Stimulated activated CD8-positive, alpha-beta memory T cell treated with anti-CD3 and anti-CD28 coated beads, Interleukin-15, amount 100 ng/mL, for 1 hour (primary cell): ENCODE results near the gene HOXD9.

Source experiments
- DNase-seq: peaks from one replicate; pipeline ENCODE4 v3.0.0-alpha.2; 2020; ENCODE audit warnings: low read depth

The HOXD9 gene

DNA sequence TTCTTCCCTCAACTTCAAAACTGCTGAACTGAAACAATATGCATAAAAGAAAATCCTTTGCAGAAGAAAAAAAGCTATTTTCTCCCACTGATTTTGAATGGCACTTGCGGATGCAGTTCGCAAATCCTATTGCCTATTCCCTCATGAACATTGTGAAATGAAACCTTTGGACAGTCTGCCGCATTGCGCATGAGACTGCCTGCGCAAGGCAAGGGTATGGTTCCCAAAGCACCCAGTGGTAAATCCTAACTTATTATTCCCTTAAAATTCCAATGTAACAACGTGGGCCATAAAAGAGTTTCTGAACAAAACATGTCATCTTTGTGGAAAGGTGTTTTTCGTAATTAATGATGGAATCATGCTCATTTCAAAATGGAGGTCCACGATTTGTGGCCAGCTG, 15.4 kb downstream of the HOXD9 start:
- DNase-seq, result no peak

DNA sequence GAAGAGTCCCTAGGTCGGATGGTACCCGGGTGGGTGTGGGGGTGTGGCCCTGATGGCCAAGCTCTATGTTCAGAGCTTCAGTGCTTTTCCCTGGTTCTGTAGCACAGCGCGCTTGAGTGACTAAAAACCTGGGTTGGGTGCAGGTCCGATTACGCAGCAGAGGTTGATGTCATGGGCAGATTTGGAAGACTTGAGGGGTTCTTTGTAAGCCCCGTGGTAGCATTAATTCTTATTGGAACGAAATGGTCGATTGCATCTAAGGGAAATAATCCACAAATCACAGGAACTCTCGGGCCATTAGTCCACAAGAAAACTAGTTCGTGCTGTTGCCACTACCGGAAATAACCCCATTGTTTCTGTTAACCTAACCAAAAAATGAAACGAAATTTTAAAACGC, 16.0 kb downstream of the HOXD9 start:
- no peak for DNase-seq

DNA sequence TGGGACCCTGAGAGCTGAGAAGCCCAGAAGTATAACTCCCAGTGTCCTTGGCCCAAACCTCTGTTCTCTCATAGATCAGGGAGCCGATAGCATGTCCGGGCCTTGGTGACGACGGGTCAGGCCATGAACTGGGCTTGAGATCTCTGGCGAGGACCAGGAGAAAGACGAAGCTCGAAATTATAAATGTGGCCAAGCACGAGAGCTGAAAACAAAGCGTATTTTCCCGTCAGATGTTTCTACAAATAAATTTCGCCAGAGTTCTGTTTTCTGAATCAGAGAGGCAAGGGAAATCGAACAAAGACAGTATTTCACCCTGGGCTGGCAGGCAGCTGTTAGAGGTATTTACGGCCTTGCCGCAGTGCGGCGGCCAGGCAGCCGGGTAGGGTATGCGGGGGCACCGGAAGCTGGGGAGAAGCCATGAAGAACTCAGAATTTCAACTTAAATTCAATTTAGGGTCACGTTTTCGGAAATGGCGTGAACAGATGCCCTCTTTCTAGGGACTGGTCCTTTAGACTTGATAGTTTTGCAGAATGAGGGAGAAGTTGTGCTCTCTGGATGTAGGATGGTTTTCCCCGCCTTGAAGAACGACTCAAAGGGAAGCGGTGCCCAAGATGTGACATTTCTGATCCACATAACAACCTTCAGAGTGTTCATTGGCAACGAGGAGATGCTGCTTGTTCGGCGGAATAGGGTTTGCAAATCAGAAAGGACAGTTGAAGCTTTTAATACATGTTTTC, 16.6 kb downstream of the HOXD9 start:
- DNase-seq, result no peak

DNA sequence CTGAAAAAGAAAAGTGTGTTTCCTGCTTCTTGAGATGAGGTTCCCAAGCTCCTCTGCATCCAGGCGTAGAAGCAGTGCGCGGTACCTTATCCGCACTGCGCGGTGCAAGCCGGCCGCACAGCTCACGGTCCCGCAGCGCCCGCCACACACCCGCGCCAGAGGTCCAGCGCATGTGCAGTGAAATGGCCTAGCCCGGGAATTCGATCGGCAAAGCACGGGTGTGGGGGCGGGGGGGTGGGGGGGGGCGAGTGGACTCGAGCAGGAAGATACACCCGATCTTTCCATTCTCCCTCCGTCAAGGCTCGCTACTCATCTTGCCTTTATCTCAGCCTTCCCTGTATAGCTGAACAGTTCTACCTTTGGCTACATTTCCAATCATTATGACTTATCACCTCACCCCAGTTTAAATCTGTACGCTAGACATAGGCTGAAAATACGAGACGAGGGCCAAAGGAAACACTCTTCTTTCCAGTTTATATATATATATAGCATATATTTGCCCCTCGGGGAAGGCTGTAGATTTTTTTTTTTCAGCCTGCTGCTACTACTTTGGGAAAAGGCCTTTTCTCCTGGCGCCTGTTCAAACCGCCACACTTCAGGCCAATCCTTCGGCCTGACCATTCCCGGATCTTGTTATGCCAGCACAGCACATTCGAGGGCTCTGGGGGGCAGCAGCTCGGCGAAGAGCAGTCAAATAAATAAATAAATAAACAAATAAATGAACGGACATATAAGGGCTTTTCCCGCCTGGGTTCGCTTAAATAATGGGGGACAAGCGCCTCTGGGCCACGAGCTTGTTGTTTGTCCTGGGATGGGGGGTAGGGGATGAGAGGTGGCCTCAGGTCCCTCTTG, 17.4 kb downstream of the HOXD9 start:
- no peak for DNase-seq

DNA sequence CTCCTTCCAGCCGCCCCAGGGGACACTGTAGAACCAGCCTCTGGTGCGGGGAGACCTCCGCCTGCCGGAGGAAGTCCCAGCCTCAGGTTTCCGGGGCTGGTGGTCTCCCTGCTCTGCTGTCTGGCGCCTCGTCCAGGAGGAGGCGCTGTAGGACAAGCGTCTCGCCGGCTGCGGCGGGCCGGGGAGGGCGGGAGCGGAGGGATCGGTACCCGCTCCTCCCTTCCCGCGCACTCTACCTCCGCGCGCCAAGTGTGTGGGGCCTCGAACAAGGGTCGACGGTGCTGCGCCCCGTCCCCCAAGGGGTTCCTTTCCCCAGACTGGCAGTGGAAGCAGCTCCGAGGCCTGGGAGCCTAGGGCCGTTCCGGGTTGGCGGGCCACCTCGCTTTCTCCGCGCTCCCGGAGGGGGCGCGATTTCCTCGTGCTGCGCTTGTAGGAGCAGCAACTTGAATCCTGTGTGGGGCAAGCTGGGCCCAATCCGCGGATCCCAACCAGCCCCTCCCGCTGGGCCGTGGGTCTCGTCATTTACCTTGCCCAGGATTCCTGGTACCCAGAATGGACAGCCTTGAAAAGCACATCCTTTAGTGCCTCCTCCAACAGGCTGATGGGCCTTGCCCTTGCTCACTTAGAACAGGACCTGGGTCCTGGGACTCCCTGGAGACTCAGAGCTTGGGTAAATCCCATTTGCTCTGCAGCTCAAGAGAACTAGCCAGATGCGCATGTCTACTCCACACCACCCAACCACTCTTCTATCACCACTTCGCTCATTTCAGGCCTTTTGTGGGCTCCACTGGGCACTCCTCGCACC, 18.2 kb downstream of the HOXD9 start:
- DNase-seq, result peak; percentile 20

DNA sequence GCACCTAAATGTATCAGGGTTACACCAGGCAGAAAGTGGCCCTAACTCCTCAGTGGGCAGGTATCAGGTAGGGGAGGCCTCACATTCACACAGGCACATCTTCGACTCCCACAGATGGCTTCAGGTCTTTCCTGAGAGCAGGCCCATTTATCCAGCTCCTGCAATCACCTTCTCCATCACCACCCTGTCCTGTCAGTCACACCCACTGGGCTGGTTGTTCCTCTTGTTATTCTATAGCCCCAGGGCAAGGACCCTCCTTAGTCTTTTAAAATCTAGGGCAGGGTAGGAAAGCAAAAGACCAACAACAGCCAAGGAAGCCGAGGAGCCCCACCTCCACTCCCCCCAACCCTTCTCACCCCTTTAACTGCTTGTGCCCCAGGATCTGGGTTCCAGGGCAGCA, 19.8 kb downstream of the HOXD9 start:
- DNase-seq, result no peak

DNA sequence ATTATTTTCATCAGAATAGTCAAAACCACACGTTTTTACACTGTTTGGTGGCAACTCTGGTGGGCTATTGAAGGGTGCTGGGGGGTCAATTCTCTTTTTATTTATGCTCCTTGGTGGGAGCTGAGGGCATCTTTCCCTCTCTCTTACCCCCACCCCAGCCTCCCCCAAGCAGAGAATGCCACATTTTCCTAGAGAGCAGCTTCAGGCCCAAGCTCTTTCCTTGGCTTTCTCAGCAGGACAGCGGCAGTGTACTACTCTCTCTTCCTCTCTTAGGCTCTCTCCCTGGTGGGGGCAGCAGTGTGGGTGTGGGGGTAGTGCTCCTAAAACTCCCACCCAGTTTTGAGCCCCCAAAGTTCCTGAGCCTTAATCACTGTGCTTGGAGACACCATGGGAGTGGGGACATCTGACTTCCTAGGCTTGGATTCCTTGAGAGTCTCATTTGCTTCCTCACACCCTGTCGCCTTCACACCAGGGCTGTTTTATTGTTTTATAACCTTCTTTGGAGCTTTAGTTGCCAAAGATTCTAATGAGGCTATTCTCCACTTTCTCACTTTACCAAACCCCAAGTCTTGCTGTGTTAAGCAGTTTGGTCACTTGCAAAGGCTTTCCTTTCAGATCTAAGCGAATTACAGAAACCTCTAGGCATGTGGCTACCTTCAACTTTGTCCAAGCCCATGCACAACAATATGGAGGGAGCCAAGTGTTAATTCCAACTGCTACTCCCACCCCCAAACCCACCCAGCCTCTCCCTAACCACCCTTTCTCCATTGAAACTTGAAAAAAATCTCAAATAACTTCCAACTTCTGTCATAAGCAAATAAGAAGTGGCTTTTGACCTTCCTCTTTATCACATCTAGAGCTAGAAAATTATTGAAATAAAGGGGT, 22.8 kb downstream of the HOXD9 start:
- no peak for DNase-seq

DNA sequence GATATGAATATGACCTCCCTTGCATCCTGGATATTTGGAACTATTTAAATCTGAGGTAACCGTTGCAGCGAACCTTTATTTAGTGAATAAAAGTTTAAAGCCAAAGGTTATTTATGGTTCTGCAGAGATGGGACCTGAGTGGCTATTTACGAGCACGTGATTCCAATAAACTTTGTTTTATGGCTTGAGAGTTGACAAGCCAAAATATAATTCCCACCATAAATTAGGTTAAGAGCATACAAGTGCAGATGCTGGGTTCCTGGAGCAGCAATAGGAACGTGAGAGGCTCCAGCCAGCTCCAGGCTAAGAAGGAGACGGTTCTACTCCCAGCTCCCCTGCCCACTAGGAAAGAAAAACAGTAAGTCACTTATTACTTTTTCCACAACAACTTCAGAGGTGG, 23.6 kb downstream of the HOXD9 start:
- DNase-seq, result no peak

DNA sequence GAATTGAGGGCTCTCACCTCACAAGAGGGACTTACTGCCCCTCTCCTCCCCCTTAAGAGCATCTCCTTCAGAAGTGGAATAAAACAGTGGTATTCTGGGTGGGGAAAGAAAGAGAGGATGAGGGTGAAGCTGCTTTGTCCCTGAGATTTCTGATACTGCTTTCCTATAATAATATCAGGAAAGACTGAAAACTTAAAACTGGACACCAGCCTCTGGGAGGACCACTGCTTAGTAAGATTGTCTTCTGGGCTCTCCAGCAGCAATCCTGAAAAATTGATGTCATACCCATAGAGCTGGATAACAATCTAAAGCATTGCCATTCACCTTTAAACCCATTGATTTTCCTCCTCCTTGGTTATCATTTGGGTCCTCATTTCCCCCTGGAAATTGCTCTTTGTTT, 24.1 kb downstream of the HOXD9 start:
- no peak for DNase-seq

DNA sequence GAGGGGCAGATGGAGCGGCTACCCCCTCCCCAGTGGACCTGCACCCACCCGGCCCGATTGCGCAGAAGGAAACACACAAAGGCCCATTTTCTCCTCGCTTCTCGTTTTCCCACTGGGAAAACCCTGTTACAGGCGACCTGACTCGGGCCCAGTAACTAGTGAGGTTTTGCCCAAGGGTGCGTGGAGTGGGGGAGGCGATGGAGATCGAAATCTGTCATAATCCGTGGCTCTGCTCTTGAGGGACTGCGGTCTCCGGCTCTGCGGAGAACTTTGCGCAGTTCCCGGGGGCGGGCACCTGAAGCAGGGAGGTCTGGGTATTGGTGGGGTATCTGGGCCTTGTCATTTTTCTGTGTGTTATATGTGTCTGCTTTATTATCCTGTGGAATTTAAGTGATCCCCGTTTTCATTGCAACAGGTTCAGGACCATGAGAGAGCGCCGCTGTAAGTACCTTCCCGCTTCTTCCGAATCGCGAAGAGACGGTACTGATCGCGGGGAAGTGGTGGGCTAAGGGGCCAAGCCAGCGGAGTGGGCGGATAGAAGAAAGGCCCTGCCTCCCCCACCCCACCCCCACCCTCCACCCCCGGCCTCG, 24.8 kb downstream of the HOXD9 start:
- DNase-seq, result no peak

DNA sequence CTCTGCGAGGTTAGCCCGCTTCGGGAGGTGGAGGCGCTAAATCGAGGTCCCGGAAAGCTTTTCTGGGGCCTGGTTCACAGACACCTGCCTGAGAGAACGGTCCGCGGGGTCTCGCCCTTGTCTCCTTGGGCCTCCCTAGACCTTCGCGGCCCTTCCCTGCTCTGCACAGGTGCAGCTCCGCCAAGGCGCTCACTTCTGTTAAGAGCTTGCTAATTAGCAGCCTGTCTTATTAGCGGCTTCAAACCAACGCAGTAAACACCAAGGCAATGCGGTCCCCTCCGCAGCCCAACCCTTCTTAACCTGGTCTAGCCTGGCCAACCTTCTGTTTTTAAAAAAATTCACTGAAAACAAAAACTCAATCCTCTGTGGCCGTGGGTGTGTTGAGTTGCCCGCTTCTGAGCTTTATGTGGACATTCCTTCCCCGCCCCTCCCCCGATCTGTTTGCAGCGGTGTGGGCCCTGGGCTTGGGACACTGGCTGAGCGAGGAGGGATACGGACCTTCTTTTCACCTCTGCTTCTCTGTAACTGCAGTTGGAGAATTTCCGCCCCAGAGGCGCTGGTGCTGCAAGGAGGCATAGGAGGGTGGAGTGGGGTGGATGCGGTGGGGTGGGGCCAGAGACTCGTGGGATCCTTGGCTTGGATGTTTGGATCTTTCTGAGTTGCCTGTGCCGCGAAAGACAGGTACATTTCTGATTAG, 25.4 kb downstream of the HOXD9 start:
- DNase-seq, result no peak

DNA sequence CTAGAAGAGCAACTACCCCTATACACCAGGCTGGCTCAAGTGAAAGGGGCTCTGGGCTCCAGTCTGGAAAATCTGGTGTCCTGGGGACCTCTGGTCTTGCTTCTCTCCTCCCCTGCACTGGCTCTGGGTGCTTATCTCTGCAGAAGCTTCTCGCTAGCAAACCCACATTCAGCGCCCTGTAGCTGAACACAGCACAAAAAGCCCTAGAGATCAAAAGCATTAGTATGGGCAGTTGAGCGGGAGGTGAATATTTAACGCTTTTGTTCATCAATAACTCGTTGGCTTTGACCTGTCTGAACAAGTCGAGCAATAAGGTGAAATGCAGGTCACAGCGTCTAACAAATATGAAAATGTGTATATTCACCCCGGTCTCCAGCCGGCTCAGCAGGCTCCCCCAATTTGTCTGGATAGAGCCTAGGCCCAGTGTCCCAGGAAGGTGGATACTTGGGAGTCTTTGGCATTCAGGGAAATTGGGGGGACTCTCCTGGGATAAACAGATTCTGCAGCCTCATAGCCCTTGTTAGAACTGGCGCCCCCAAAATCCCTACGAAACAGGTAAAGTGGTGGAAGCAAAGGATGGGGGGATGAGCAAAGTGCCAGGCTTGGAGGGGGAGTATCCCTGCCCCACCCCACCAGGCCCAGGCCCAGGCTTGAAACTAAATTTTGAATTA, 26.4 kb downstream of the HOXD9 start:
- no peak for DNase-seq

DNA sequence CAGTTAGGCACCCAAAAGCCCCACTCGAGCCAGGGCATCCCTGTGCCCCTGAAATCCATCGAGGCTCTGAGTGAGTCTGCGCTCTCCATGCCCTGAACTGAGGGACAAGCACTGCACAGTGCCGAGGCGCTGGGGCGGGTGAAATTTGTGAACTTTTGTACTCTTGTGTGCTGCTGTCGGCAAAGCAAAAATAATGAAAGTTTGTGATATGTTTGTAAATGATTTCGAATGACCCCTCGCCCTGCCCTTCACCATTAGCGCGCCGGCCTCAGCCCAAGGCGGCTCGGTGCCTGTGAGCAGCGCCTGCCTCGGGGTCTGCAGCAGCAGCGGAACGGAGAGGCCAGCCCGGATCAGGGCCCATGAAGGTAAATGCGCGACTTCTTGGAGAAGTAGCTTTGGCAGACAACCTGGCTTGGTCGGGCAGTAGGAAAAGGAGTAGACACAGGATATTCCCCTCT, 27.0 kb downstream of the HOXD9 start:
- no peak for DNase-seq

DNA sequence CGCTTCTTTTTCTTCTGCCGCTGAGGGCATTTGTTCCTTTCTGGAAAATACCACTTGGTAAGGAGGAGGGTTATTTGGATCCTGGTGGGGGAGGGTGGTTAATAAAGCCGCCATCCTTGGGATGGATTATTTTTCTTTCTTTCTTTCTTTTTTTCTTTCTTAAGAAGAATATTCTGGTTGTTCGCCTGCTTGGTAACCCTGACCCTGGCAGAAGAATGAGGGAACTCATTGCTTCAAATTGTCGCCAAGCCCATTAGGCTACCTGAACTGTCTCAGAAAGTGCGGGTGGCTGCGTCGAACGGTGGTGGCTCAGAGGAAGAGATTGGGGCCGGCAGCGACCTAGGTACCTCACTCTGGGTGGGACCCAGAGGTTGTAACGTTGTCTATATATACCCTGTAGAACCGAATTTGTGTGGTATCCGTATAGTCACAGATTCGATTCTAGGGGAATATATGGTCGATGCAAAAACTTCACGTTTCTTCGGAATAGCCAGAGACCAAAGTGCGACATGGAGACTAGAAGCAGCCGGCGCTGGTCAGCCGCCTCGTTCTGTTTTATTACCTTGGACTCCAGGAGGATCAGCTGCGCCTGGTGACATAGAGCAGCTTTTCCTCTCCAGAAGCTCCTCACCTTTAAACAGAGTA, 27.5 kb downstream of the HOXD9 start:
- DNase-seq, result no peak

DNA sequence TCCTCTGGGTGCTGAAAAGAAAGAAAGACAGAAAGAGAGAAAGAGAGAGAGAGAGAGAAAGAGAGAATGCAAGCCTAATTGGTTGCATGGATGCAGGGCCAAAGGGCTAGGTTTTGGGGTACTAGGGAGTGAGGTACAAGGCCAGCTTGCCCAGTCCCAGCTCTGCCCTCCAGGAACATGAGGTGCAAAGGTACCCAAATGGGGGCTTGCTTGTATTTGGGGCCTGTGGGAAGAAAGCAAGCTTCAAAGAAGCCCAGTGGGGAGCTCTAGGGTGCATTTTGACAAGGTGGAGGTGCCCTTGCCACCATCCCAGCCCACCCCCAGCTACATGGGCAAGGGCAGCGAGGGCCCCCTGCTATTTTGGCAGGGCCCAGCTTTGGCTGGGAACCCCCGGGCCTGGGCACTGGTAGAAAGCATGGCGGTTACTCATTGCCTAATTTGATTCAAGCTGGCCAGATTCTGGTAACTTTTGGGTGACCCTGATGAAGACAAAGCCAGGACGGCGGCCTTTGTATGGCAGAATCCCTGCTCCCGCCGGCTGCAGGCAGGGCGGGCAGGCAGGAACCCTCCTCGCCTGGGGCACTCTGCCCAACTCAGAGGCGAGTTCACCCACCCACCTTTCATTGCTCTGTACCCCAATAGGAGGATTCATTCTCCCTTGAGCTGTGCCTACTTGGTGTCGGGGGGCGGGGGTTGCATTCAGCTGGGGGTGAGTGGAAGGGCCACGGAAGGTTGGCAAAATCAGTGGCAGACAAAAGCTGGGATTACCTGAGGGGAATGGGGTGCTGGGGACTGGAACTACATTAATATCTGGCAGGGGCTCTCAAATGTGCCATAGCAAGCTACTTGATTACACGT, 28.3 kb downstream of the HOXD9 start:
- DNase-seq, result no peak

DNA sequence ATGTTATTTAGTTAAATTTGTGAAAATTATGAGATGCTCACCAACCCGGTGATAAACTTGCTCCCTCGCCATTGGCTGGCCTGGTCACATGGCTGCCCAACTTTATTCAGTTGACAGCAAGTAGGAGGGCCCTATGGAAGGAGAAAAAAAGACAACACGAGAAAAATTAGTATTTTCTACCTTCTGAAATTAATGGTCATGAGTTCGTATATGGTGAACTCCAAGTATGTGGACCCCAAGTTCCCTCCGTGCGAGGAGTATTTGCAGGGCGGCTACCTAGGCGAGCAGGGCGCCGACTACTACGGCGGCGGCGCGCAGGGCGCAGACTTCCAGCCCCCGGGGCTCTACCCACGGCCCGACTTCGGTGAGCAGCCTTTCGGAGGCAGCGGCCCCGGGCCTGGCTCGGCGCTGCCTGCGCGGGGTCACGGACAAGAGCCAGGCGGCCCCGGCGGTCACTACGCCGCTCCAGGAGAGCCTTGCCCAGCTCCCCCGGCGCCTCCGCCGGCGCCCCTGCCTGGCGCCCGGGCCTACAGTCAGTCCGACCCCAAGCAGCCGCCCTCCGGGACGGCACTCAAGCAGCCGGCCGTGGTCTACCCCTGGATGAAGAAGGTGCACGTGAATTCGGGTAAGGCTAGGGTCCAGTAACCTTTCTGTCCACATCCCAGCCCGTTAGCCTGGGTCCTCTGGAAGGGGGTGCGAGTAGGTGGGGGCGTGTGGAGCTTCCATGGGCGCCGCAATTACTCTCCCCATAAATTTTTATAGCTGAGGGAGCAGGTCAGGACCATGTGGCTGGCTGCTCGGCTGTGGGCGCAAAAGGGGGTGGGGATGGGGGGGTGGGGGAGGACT, 29.1 kb downstream of the HOXD9 start, which contains the start of gene HOXD4:
Gene HOXD4, plus strand, starts transcription at position 109 of the 846 bp plus-strand sequence. Its CDS starts 84 bp downstream, at position 193.
- DNase-seq, result no peak
